Neural cell (in vitro differentiated cells): ENCODE measurements around the gene ZNF536. TPM values are rescaled to one million over a fixed set of nuclear protein-coding genes. Genes with fewer than 3 reads are reported as not detected.

ENCODE experiments used
- H2AFZ ChIP-seq: fragments of 200-600, 300-800 bp; sonication (generic), shearing (Covaris generic); 2 replicates; pipeline ENCODE4 v1.6.0; 2014; ENCODE audit warnings: low read depth, mild to moderate bottlenecking, antibody characterized with exemption, low read length, moderate library complexity
- H3F3A ChIP-seq: fragments of 200-600 bp; shearing (Covaris generic); 2 replicates; pipeline ENCODE4 v1.6.1; 2016; ENCODE audit warnings: mild to moderate bottlenecking, moderate library complexity, mixed read lengths, antibody characterized with exemption, low read length; ENCODE audit not compliant: insufficient read depth, poor library complexity, severe bottlenecking
- H3K27ac ChIP-seq: fragments of 200-600, 300-800 bp; sonication (generic), shearing (Covaris generic); 2 replicates; pipeline ENCODE4 v1.5.1; 2014; ENCODE audit warnings: mild to moderate bottlenecking, low read length, moderate library complexity
- H3K27me3 ChIP-seq: fragments of 300-800, 200-600 bp; sonication (generic), shearing (Covaris generic); 2 replicates; pipeline ENCODE4 v1.6.0; 2014; ENCODE audit warnings: mild to moderate bottlenecking, low read depth, low read length, moderate library complexity; ENCODE audit not compliant: insufficient read depth
- H3K36me3 ChIP-seq: fragments of 300-800, 200-600 bp; sonication (generic), shearing (Covaris generic); 2 replicates; pipeline ENCODE4 v1.5.1; 2014; ENCODE audit warnings: mild to moderate bottlenecking, antibody characterized with exemption, low read length, moderate library complexity; ENCODE audit not compliant: insufficient read depth
- H3K4me2 ChIP-seq: fragments of 300-800, 200-600 bp; sonication (generic), shearing (Covaris generic); 2 replicates; pipeline ENCODE4 v1.6.0; 2014; ENCODE audit warnings: mild to moderate bottlenecking, low read length
- H3K4me3 ChIP-seq: fragments of 300-800, 200-600 bp; sonication (generic), shearing (Covaris generic); 2 replicates; pipeline ENCODE4 v1.5.1; 2014; ENCODE audit warnings: mild to moderate bottlenecking, low read length, moderate library complexity
- H3K79me2 ChIP-seq: fragments of 200-600 bp; shearing (Covaris generic); replicated peaks from 2 replicates; pipeline ENCODE4 v1.6.0; 2014; ENCODE audit warnings: mild to moderate bottlenecking, low read length, moderate library complexity; ENCODE audit not compliant: insufficient read depth
- H3K9ac ChIP-seq: fragments of 300-800, 200-600 bp; sonication (generic), shearing (Covaris generic); 2 replicates; pipeline ENCODE4 v1.6.1; 2016; ENCODE audit warnings: mild to moderate bottlenecking, low read length, mixed read lengths
- H3K9me2 ChIP-seq: fragments of 200-600 bp; shearing (Covaris generic); 2 replicates; pipeline ENCODE4 v1.6.1; 2016; ENCODE audit warnings: mild to moderate bottlenecking, low read length, mixed read lengths; ENCODE audit not compliant: insufficient read depth
- H3K9me3 ChIP-seq: fragments of 200-600, 300-800 bp; sonication (generic), shearing (Covaris generic); 2 replicates; pipeline ENCODE4 v1.6.1; 2016; ENCODE audit warnings: mild to moderate bottlenecking, mixed run types, low read length, moderate library complexity, mixed read lengths
- H4K20me1 ChIP-seq: fragments of 200-600 bp; shearing (Covaris generic); 2 replicates; pipeline ENCODE4 v1.6.1; 2016; ENCODE audit warnings: mild to moderate bottlenecking, mixed run types; ENCODE audit not compliant: insufficient read depth
- CTCF ChIP-seq: fragments of 450-650 bp; IDR thresholded peaks from 2 replicates; pipeline ENCODE4 v1.5.1; 2014; ENCODE audit warnings: antibody characterized with exemption, mild to moderate bottlenecking, moderate library complexity; ENCODE audit not compliant: poor library complexity, severe bottlenecking
- EP300 ChIP-seq: fragments of 450-650 bp; conservative IDR thresholded peaks from 2 replicates; pipeline ENCODE4 v1.6.1; 2014; ENCODE audit warnings: antibody characterized with exemption, mild to moderate bottlenecking, moderate library complexity; ENCODE audit not compliant: poor library complexity, severe bottlenecking
- EZH2 ChIP-seq: fragments of 200-600, 300-800 bp; shearing (Covaris generic), sonication (generic); IDR thresholded peaks from 2 replicates; pipeline ENCODE4 v1.6.1; 2014; ENCODE audit warnings: antibody characterized with exemption, low read length, borderline replicate concordance, mild to moderate bottlenecking; ENCODE audit not compliant: insufficient read depth, poor library complexity, severe bottlenecking
- MXI1 ChIP-seq: fragments of 450-650 bp; conservative IDR thresholded peaks from 2 replicates; pipeline ENCODE4 v1.6.1; 2014; ENCODE audit warnings: antibody characterized with exemption, mild to moderate bottlenecking; ENCODE audit not compliant: poor library complexity, severe bottlenecking
- POLR2AphosphoS5 ChIP-seq: IDR thresholded peaks from 2 replicates; pipeline ENCODE4 v1.6.1; 2012
- RAD21 ChIP-seq: fragments of 450-650 bp; conservative IDR thresholded peaks from 2 replicates; pipeline ENCODE4 v1.6.1; 2014; ENCODE audit warnings: antibody characterized with exemption, mild to moderate bottlenecking, moderate library complexity
- REST ChIP-seq: IDR thresholded peaks from 2 replicates; pipeline ENCODE4 v1.6.1; 2012; ENCODE audit warnings: borderline replicate concordance
- SMC3 ChIP-seq: fragments of 450-650 bp; conservative IDR thresholded peaks from 2 replicates; pipeline ENCODE4 v1.6.1; 2014; ENCODE audit warnings: antibody characterized with exemption, mild to moderate bottlenecking, moderate library complexity; ENCODE audit not compliant: poor library complexity
- TAF1 ChIP-seq: IDR thresholded peaks from 2 replicates; pipeline ENCODE4 v1.6.1; 2012; ENCODE audit warnings: low read depth
- polyA plus RNA-seq: library from polyadenylated mRNA; depleted of rRNA; stranded (reverse); fragments of >200 nt; gene quantifications from 2 replicates; pipeline ENCODE4 v1.2.3, GENCODE V29; 2014

The ZNF536 gene
- polyA plus RNA-seq, 1 donor from 2014 or later: 13.9 TPM

GRCh38 chr19:30539315-30539714 is 167.1 kb downstream of the ZNF536 start:
- Histone ChIP-seq H3F3A (no peaks in the 10 kb centered on the region), H4K20me1 (no peaks in the 10 kb centered on the region), H3K27ac (no peak overlapping the region), H2AFZ (no peak overlapping the region), H3K4me2 (no peak overlapping the region), H3K36me3 (no peaks in the 10 kb centered on the region), H3K9me2 (no peaks in the 10 kb centered on the region), H3K9ac (no peak overlapping the region), H3K4me3 (no peak overlapping the region), H3K9me3 (no peaks in the 10 kb centered on the region), H3K79me2 (no peaks in the 10 kb centered on the region), H3K27me3 (no peaks in the 10 kb centered on the region)
- TF ChIP-seq POLR2AphosphoS5 (no peak), RAD21 (no peak), EP300 (no peak), REST (no peak), SMC3 (no peak), TAF1 (no peak), EZH2 (no peak), CTCF (no peak), MXI1 (no peak)

- Histone ChIP-seq H3K27ac (no peak overlapping the region), H3K27me3 (no peaks in the 10 kb centered on the region), H2AFZ (no peak overlapping the region), H4K20me1 (no peaks in the 10 kb centered on the region), H3K9me3 (no peaks in the 10 kb centered on the region), H3K4me3 (no peak overlapping the region), H3K9ac (no peak overlapping the region), H3K4me2 (no peak overlapping the region), H3K79me2 (no peaks in the 10 kb centered on the region), H3K36me3 (no peaks in the 10 kb centered on the region), H3K9me2 (no peaks in the 10 kb centered on the region), H3F3A (no peaks in the 10 kb centered on the region)
- TF ChIP-seq REST: no peak
- no peak for TF ChIP-seq EP300
- no peak for TF ChIP-seq EZH2
- TF ChIP-seq CTCF: no peak
- TF ChIP-seq RAD21: no peak
- TF ChIP-seq MXI1: no peak
- TF ChIP-seq POLR2AphosphoS5: no peak
- TF ChIP-seq SMC3: no peak
- TF ChIP-seq TAF1: no peak
Measured at GRCh38 chr19:30539981-30540380, 167.8 kb downstream of the ZNF536 start.
